H1 (cell line): ENCODE results near the gene FAM131C. TPM values are rescaled to one million over a fixed set of nuclear protein-coding genes. Genes with fewer than 3 reads are reported as not detected.

Experiments used
- CTCF ChIA-PET: fragments of 300-600 bp; sonication (Branson Sonifier 250); formaldehyde crosslinking; loops from one replicate; lab custom pipeline; 2021; ENCODE audit not compliant: partially characterized antibody; lab: Charles Lee
- POLR2A ChIA-PET: fragments of 300-600 bp; sonication (Branson Sonifier 250); formaldehyde crosslinking; loops from one replicate; lab custom pipeline; 2021; ENCODE audit warnings: inconsistent platforms; ENCODE audit not compliant: partially characterized antibody; lab: Charles Lee
- DNase-seq, 2 experiments: peaks; one replicate each; pipeline versions ENCODE4 v3.0.0 to v3.0.0-alpha.2; 2010 to 2022; ENCODE audit warnings: low spot score in 2 of 2, low read depth in 1 of 2, mixed read lengths in 1 of 2
- FAIRE-seq: peaks from 2 replicates; lab custom pipeline; 2011; peaks lifted over from hg19 to GRCh38; lab: Jason Lieb, UNC
- H2AFZ ChIP-seq: 2 replicates; pipeline ENCODE4 v1.8.1; 2012; ENCODE audit warnings: low read length, inconsistent platforms
- H2AK5ac ChIP-seq: 2 replicates; pipeline ENCODE4 v1.6.1; 2013; ENCODE audit warnings: low read depth, low read length
- H2BK120ac ChIP-seq: replicated peaks from 2 replicates; pipeline ENCODE3; 2013; ENCODE audit warnings: low read depth, low read length, inconsistent platforms
- H2BK12ac ChIP-seq: 2 replicates; pipeline ENCODE4 v1.6.1; 2013; ENCODE audit warnings: low read depth, low read length
- H2BK15ac ChIP-seq: 2 replicates; pipeline ENCODE4 v1.6.1; 2013; ENCODE audit warnings: low read length
- H2BK20ac ChIP-seq: 2 replicates; pipeline ENCODE4 v1.6.1; 2013; ENCODE audit warnings: low read length
- H2BK5ac ChIP-seq: 2 replicates; pipeline ENCODE4 v1.6.1; 2013; ENCODE audit warnings: low read depth, low read length
- H3K14ac ChIP-seq: 2 replicates; pipeline ENCODE4 v1.6.1; 2013; ENCODE audit warnings: inconsistent platforms; ENCODE audit not compliant: insufficient read length
- H3K18ac ChIP-seq: 2 replicates; pipeline ENCODE4 v1.6.1; 2013; ENCODE audit warnings: low read length; ENCODE audit errors: extremely low read depth
- H3K23ac ChIP-seq: 2 replicates; pipeline ENCODE4 v1.6.1; 2013; ENCODE audit warnings: inconsistent platforms; ENCODE audit not compliant: insufficient read length
- H3K23me2 ChIP-seq: 2 replicates; pipeline ENCODE4 v1.6.1; 2013; ENCODE audit warnings: low read depth, low read length
- H3K27ac ChIP-seq: 2 replicates; pipeline ENCODE4 v1.6.1; 2011; ENCODE audit warnings: low read depth, low read length, inconsistent platforms
- H3K27me3 ChIP-seq, 4 experiments: replicated peaks in 1 of 4; 1 replicate in 1 of 4; 2 replicates in 3 of 4; pipeline versions ENCODE4 v1.6.1 to v1.8.1; 2011 to 2013; ENCODE audit warnings: low read length in 3 of 4, mild to moderate bottlenecking in 3 of 4, inconsistent platforms in 2 of 4, mixed read lengths in 2 of 4, moderate library complexity in 1 of 4; ENCODE audit not compliant: control insufficient read depth in 3 of 4, insufficient read depth in 3 of 4; ENCODE audit errors: extremely low read depth in 1 of 4
- H3K36me3 ChIP-seq, 4 experiments: 2 replicates each; pipeline versions ENCODE4 v1.6.1 to v1.8.1; 2011 to 2013; ENCODE audit warnings: mild to moderate bottlenecking in 4 of 4, low read length in 3 of 4, moderate library complexity in 2 of 4, control low read depth in 1 of 4, inconsistent platforms in 1 of 4; ENCODE audit not compliant: insufficient read depth in 4 of 4, control insufficient read depth in 2 of 4
- H3K4ac ChIP-seq: replicated peaks from 2 replicates; pipeline ENCODE3; 2013; ENCODE audit warnings: low read length, low read depth, mixed read lengths, inconsistent platforms; ENCODE audit not compliant: insufficient read length
- H3K4me1 ChIP-seq, 4 experiments: replicated peaks in 1 of 4; 1 replicate in 1 of 4; 2 replicates in 3 of 4; pipeline versions ENCODE4 v1.6.1 to v1.8.1; 2011 to 2013; ENCODE audit warnings: low read length in 3 of 4, inconsistent platforms in 2 of 4, mixed read lengths in 1 of 4; ENCODE audit not compliant: insufficient read depth in 4 of 4, control insufficient read depth in 3 of 4
- H3K4me2 ChIP-seq, 2 experiments: 2 replicates each; pipeline versions ENCODE4 v1.6.1 to v1.8.1; 2011 to 2013; ENCODE audit warnings: low read depth in 2 of 2, low read length in 2 of 2, control low read depth in 1 of 2, inconsistent platforms in 1 of 2, mild to moderate bottlenecking in 1 of 2; ENCODE audit not compliant: insufficient read depth in 1 of 2
- H3K4me3 ChIP-seq, 4 experiments: fragments of 200-600, 300-600 bp in 1 of 4; sonication (generic), shearing (Covaris generic), sonication (Bioruptor Twin) in 1 of 4; 2 replicates each; pipeline versions ENCODE4 v1.5.1 to v1.8.1; 2011 to 2016; ENCODE audit warnings: low read length in 4 of 4, low read depth in 3 of 4, control low read depth in 2 of 4, inconsistent platforms in 2 of 4, mild to moderate bottlenecking in 2 of 4, mixed read lengths in 1 of 4, moderate library complexity in 1 of 4; ENCODE audit not compliant: insufficient read depth in 2 of 4; ENCODE audit errors: extremely low read depth in 1 of 4
- H3K56ac ChIP-seq: replicated peaks from 2 replicates; pipeline ENCODE3; 2013; ENCODE audit warnings: low read depth, mild to moderate bottlenecking, mixed read lengths, low read length, inconsistent platforms; ENCODE audit not compliant: insufficient read length
- H3K79me1 ChIP-seq: 2 replicates; pipeline ENCODE4 v1.6.1; 2013; ENCODE audit warnings: low read depth, low read length, control low read depth
- H3K79me2 ChIP-seq, 2 experiments: 2 replicates each; pipeline versions ENCODE4 v1.6.1 to v1.8.1; 2012 to 2013; ENCODE audit warnings: low read length in 2 of 2, mild to moderate bottlenecking in 2 of 2, inconsistent platforms in 1 of 2; ENCODE audit not compliant: insufficient read depth in 2 of 2, control insufficient read depth in 1 of 2
- H3K9ac ChIP-seq, 4 experiments: replicated peaks in 1 of 4; 1 replicate in 1 of 4; 2 replicates in 3 of 4; pipeline versions ENCODE4 v1.6.1 to v1.8.1; 2011 to 2013; ENCODE audit warnings: low read depth in 3 of 4, low read length in 3 of 4, control low read depth in 2 of 4, mild to moderate bottlenecking in 2 of 4, moderate library complexity in 2 of 4, inconsistent platforms in 1 of 4; ENCODE audit errors: extremely low read depth in 1 of 4
- H3K9me3 ChIP-seq, 2 experiments: 2 replicates each; pipeline versions ENCODE4 v1.6.1 to v1.8.1; 2012 to 2013; ENCODE audit warnings: mild to moderate bottlenecking in 2 of 2, moderate library complexity in 2 of 2, control low read depth in 1 of 2, inconsistent platforms in 1 of 2, low read depth in 1 of 2, low read length in 1 of 2, mixed read lengths in 1 of 2; ENCODE audit not compliant: insufficient read depth in 2 of 2
- H4K20me1 ChIP-seq, 2 experiments: replicated peaks in 1 of 2; 2 replicates each; pipeline versions ENCODE3 to v1.8.1; 2011 to 2013; ENCODE audit warnings: inconsistent platforms in 2 of 2, low read length in 2 of 2, mild to moderate bottlenecking in 1 of 2; ENCODE audit not compliant: insufficient read depth in 2 of 2, control insufficient read depth in 1 of 2
- H4K5ac ChIP-seq: 2 replicates; pipeline ENCODE4 v1.6.1; 2013; ENCODE audit warnings: low read length, low read depth, mixed read lengths, inconsistent platforms; ENCODE audit not compliant: insufficient read length
- H4K8ac ChIP-seq: 2 replicates; pipeline ENCODE4 v1.8.0; 2013; ENCODE audit warnings: mild to moderate bottlenecking, moderate library complexity, low read length, inconsistent platforms; ENCODE audit not compliant: insufficient read depth; ENCODE audit errors: extremely low read depth
- H4K91ac ChIP-seq: replicated peaks from 2 replicates; pipeline ENCODE3; 2013; ENCODE audit warnings: low read length, mixed read lengths, inconsistent platforms; ENCODE audit not compliant: insufficient read length
- ATF2 ChIP-seq: IDR thresholded peaks from 2 replicates; pipeline ENCODE4 v1.6.1; 2012; ENCODE audit warnings: low read length, inconsistent platforms
- CEBPB ChIP-seq: IDR thresholded peaks from 2 replicates; pipeline ENCODE4 v1.6.1; 2012; ENCODE audit warnings: low read depth, low read length
- FOSL1 ChIP-seq: IDR thresholded peaks from 2 replicates; pipeline ENCODE4 v1.6.1; 2011; ENCODE audit warnings: mild to moderate bottlenecking, low read depth, low read length, moderate library complexity; ENCODE audit not compliant: insufficient read depth
- GABPA ChIP-seq: IDR thresholded peaks from 2 replicates; pipeline ENCODE4 v1.6.1; 2011; ENCODE audit warnings: mild to moderate bottlenecking, low read length, moderate library complexity, borderline replicate concordance; ENCODE audit not compliant: insufficient read depth
- KDM4A ChIP-seq: IDR thresholded peaks from one replicate; pipeline ENCODE4 v1.7.1; 2012; ENCODE audit warnings: low read depth, mild to moderate bottlenecking, moderate library complexity, low read length, inconsistent platforms; ENCODE audit not compliant: severe bottlenecking
- TAF1 ChIP-seq: IDR thresholded peaks from 2 replicates; pipeline ENCODE4 v1.6.1; 2011; ENCODE audit warnings: mild to moderate bottlenecking, low read depth, low read length
- TBP ChIP-seq: IDR thresholded peaks from 2 replicates; pipeline ENCODE4 v1.6.1; 2011; ENCODE audit warnings: low read depth, low read length, improper control_type of control experiment
- WGBS, 2 experiments: shearing (Covaris generic) in 1 of 2; methylation state at CpG; one replicate each; pipeline versions ENCODE4 v1.1.6 to v1.1.7; 2013 to 2015; ENCODE audit warnings: low lambda C conversion rate in 2 of 2, mixed read lengths in 2 of 2, inconsistent platforms in 1 of 2, low coverage in 1 of 2, missing lambda C conversion rate in 1 of 2; ENCODE audit not compliant: insufficient replicate concordance in 2 of 2, insufficient coverage in 1 of 2, insufficient read length in 1 of 2; ENCODE audit errors: extremely low coverage in 1 of 2, missing lambda C conversion rate in 1 of 2; 5-methylcytosine and 5-hydroxymethylcytosine counted together
- polyA plus RNA-seq, 7 experiments: library from polyadenylated mRNA; depleted of rRNA in 3 of 7; stranded (reverse) in 5 of 7; unstranded in 2 of 7; fragments of >200 nt in 5 of 7; fragments of 200-250 nt in 2 of 7; gene quantifications; 1 replicate in 5 of 7; 2 replicates in 1 of 7; 4 replicates in 1 of 7; pipeline versions ENCODE4 v1.2.1 to v1.2.3, GENCODE V29; 2011 to 2013; ENCODE audit warnings: missing spikeins in 2 of 7, mixed read lengths in 2 of 7
- total RNA-seq: library from RNA; stranded (reverse); fragmentation: NEBNext Ultra II Directional; extraction: Animal tissue kit (Norgen Biotek cat#: 25700); gene quantifications from 2 replicates; pipeline ENCODE4 v1.2.1, GENCODE V29; 2021

FAM131C gene
- total and polyA plus RNA-seq, 2 of the 8 experiments (the other 6 are each of a cell fraction or from before 2014, with no cell fraction given) = 0.73 to 0.78 TPM

DNA sequence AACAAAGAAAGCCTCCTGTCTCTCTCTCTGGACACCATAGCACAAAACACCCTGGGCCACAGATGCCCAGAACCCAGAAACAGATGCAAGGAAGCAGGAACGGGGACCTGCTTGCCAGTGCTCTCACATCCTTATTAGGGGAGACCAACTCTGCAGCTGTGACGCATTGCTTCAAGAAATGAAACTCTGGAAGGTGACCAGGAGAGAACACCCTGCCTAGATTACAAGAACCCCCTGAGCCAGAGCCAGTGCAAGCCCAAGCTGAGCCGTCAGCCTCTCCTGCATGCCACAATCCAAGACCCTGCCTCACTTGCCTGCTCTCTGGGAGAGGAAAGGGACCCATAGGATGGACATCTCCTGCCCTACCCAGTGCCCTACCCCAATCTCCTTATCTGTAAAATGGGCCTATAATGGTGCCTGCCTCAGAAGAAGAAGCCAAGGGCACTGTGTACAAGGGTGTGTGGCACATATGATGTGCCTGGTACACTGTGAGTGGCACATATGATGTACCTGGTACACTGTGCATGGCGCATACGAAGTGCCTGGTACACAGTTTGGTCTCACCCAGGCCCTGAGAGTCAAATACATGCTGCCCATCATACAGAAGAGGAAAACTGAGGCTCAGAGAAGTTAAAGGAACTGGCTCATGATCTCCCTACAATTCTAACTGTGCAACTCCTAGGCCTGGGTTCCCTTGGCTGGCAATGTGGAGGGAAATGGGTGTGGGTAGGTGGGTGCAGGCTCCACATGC lies 16.8 kb upstream of the FAM131C start:
- Histone ChIP-seq H4K8ac (no peak overlapping the region), H3K18ac (no peak overlapping the region), H3K27me3 (no peaks in the 10 kb centered on the region), H2BK15ac (no peak overlapping the region), H3K4me1 (peaks cover 0 to 12% (median 3%) of the 10 kb centered on the region in 4 experiments; a peak in 4 of 7 replicates), H2BK12ac (no peak overlapping the region), H2BK120ac (no peak overlapping the region), H3K4ac (no peak overlapping the region), H3K4me3 (no peak overlapping the region), H3K23ac (no peak overlapping the region), H3K9ac (no peak overlapping the region), H3K23me2 (peaks cover 5% of the 10 kb centered on the region; the same call in 1 of the 2 replicates), H3K14ac (no peak overlapping the region), H3K36me3 (no peaks in the 10 kb centered on the region), H4K5ac (no peak overlapping the region), H4K91ac (no peak overlapping the region), H3K27ac (no peak overlapping the region), H2BK5ac (no peak overlapping the region), H3K79me1 (no peaks in the 10 kb centered on the region), H3K4me2 (no peak overlapping the region), H3K79me2 (no peaks in the 10 kb centered on the region), H2AK5ac (no peak overlapping the region), H3K56ac (no peak overlapping the region), H4K20me1 (no peaks in the 10 kb centered on the region), H2AFZ (no peak overlapping the region), H3K9me3 (no peaks in the 10 kb centered on the region), H2BK20ac (no peak overlapping the region)
- CTCF ChIA-PET = interaction anchor here (1.6 to 4.1 kb wide), 3 partner anchors 8 to 85 kb away, joined by 3 to 52 read pairs (median 19); no protein-coding TSS in a partner anchor
- no peak for FAIRE-seq
- TF ChIP-seq GABPA (no peak), ATF2 (no peak), TAF1 (no peak), FOSL1 (no peak), KDM4A (no peak), TBP (no peak), CEBPB (no peak)
- POLR2A ChIA-PET = no interaction called here
- 95% methylated on average over 5 of the region's 5 CpGs; no CpG with 5 or more reads in 1 of the 2 experiments for WGBS, 2 experiments
- no peak for DNase-seq
